GM21619 (cell line): Measurements from ENCODE around the gene COBL.

Experiments
- ATAC-seq: cut with Tn5 transposase; IDR thresholded peaks from one replicate; pipeline ENCODE4 v1.9.1; 2021; ENCODE audit not compliant: unreplicated experiment

Gene COBL

DNA sequence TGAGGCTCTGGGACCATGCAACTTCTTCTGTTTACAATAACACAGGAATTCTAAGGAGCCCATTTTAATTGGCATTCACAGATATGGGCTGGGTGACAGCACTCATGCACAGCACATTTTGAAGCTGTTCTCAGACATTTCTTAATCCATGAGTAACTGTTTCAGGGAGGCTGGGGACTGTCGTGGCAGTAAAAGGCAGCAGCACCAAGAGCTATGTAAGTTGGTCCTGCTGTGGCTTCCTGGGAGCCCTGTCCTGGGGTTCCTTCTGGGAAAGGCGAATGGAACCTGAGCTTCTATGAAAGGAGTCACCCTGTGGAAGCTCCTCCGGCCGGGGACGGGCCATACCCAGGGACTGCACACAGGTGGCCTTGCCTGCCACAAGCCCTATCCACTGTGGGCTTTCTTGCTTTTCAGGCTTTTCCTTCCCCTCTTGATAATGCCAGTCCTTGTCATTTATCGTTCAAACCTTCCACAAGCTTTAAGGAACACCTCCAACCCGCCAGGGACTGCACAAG lies 40.5 kb downstream of the COBL start:
- ATAC-seq, result no peak

DNA sequence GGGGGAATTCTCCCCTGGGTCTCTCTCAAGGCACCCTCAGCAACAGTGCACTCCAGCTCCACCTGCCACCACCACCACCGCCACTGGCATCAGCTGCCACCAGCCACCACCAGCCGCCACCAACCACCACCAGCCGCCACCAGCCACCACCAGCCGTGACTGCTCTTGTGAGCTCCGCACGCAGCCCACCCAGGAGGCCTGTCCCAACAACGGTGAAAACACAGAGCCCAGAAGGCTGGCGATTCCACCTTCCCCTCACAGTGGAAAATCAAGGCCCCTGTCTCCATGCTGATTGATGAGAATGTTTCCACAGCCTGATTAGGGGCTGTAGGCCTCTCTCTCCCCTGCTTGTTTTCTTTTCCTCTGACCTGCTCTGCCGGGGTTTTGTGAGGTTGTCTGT lies 41.1 kb downstream of the COBL start:
- ATAC-seq, result no peak

DNA sequence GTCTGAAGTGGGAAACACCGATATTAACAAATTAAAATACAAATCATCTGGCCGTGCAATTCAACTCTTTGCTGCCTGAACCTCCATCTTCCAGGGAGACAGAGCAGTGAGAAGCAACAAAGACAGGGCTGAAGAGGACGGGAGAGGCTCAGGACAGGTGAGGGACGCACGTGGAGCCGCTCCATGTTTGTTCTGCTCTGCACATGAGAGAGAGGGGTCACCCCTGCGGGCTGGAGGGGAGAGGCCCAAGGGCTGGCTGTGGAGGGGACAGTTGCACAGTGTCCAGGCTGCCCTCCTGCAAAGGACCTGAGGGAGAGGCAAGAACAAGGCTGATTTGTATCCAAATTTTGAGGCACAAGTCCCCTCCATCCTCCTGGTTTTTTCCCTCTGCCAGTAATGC lies 41.7 kb downstream of the COBL start:
- ATAC-seq, result no peak

DNA sequence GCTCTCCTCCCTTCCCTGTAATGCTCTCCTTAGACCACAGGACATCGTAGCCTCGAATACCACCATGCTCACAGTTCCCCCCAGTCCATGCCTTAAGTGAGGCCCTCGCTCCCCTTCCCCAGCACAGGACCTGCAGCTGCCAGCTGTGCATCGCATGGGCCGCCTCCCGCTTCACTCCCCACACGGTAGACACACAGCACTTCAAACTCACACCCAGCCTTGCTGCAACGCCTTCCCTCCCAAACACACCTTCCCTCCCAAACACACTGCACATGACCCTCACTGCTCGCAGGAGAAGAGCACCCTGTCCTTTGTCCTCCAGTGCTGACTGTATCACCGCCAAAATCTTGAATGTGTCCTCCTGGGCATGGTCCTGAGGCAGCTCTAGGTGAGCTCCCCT lies 42.6 kb downstream of the COBL start:
- no peak for ATAC-seq

DNA sequence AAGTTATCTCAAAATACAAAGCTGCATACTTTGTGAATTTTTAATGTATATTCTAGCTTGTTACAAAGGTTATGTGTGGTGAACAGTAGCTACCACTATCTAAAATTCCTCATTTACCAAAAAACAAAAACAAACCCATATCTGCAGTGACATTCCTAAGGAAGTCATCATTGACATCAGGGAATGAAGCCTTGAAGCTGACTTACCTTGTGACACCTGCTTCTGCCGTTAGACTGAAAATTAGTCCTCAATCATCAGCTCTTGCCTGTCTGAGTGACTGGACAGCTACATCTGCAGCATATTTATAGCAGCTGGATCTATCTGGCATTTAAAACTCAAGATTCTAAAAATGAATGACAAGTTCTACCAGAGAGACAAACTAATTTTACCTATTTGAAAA lies 43.2 kb downstream of the COBL start:
- no peak for ATAC-seq

DNA sequence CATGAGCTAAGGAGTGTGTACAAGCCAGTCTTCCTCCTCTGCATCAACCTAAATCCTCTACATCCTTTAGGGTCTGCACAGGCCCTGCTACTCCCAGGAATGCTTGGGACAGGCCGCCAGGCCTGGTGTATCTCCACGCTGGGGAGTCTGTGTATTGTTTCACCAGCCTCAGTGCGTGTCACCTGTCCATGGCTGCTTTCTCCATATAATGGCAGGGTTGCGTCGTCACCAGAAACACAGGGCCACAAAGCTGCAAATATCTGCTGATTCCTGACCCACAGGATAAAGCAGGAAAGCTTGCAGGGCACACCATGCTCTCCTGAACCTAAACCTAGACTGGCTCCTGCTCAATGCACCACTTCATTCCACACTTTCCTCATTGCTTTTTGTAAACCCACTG lies 45.6 kb downstream of the COBL start:
- ATAC-seq, result no peak

DNA sequence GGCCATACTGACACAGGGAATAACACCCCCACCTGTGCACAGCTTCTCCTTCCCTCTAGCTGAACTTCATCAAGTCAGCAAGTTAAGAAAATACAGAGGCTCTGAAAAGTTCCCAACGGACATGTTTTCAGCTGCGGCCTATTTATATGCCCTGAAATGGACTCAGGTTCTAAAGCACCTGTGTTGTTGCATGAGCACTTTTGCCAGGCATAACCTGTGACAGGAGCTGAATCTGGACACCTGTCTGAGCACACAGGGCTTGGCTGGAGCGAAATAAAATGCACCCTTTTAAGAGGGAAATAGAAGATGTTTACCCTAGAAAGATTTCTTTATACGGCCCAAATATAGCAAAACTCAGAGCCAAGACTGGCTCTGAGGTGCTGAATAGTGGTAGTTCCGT lies 46.7 kb downstream of the COBL start:
- ATAC-seq, result no peak

DNA sequence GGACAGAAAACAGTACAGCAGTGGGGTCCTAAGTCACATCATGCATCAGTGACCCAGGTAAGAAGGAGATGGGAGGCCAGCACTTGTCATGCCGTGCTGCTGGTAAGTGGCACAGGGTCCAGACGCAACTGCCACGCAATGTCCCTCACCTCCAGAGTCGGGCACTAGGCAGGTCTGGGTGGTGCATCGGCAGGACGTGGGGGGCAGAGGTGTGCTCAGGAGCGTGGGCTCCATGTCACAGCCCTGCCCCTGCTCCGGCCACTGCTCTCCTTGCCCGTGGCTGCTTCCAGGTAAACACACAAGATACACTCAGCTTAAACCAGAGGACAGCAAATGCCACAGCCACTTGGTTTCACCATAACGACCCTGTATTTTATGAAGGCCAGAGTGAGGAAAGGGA lies 47.3 kb downstream of the COBL start:
- no peak for ATAC-seq

DNA sequence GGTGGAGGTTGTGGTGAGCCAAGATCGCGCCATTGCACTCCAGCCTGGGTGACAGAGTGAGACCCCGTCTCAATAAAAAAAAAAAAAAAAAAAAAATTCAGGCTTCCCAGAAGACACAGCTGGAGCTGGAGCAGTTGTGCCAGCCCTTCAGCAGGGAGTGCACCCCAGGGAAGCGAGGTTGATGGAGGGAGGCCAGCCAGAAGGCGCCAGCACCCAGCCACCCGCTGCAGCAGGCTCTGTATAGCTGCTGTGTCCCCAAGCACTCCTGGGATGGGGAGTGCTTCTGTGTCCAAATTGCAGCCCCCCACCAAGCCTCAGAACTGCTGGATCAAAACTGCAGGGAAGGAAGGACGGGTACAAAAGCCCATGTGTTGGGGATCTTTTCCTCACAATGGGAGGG lies 47.8 kb downstream of the COBL start:
- no peak for ATAC-seq

DNA sequence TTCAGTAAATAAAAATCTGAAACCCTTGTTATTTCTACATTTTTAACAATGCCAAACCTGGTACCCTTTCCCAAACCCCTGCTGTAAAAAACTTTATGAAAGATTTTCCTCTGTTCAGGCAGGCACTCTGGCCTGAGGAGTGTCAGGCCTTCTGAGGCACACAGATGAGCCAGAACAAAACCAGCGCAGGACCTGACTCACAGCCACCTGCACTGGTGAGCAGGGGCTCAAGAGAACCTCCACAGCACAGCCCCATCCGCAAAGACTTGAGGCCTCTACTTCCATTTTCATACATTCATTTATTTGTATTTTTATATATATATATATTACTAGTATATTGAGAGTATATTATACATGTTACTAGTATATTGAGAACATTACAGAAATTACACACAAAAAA lies 49.4 kb downstream of the COBL start:
- ATAC-seq, result no peak

DNA sequence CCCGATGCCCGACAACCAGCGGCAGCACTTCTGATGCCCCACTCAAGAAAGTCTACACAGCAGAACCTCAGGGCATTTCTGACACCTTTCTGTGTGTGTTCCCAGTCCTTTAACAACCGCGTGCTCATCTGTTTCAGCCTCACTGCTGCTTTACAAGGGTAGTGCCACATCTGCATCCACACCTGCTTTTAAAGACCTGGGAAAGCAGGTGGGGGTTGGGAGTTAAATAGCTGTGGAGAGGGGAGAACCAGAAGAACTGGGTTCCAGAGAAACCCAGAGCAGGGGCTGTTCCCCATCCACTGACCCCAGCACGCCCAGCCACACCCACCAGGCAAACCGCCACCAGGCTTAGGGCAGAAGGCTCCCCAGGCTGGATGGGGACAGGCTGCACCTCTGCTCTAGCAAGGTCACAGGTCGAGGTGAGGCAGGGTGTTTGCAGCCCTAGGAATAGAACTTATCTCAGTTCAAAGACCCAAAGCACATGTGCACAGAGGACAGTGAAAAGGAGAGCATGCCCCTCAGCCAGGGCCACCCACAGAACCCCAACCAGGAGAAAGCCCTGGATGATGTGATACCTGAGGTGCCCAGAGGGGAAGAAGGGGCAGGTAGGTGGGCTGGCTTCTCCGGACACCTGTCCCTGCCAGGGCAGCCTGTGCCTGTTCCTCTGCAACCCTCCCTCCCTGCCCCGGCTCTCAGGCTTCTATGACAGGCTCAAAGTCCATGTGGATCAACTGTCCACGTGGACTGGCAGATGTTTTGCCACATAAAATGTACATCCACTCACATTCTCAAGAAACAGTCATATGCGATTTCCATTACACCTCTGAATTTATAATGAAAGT lies 51.3 kb downstream of the COBL start:
- no peak for ATAC-seq

DNA sequence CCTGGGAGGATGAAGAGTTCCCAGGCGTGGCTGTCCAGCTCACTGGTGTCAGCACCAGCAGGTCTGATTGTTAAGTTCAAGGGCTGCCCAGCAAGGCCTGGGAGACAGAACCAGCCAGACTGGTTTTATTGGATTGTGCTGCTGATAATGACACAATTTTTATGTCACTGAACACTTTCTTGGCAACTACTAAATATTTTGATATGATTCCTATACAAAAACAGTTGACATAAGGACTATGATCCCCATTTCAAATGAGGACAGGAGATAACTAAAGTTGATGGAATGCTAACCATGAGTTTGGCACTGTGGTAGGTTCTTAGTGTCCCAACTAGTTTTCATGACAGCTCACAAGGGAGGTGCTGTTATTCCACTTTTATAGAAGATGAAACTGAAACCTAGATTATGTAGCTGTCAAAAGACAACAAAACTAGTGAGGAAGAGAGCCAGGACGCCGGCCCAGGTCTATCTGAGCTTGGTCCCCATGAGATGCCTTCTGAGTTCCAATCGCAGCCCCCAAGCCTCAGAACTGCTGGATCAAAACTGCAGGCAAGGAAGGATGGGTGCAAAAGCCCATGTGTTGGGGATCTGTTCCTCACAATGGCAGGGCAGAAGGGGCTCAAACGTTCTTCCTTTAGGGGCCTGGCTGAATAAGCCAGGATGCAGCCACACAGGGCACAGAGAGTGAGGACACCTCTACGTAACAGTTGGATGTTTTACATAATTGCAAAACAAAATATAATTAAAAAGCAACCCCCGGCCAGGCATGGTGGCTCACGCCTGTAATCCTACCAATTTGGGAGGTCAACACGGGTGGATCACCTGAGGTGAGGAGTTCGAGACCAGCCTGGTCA lies 52.8 kb downstream of the COBL start:
- no peak for ATAC-seq

DNA sequence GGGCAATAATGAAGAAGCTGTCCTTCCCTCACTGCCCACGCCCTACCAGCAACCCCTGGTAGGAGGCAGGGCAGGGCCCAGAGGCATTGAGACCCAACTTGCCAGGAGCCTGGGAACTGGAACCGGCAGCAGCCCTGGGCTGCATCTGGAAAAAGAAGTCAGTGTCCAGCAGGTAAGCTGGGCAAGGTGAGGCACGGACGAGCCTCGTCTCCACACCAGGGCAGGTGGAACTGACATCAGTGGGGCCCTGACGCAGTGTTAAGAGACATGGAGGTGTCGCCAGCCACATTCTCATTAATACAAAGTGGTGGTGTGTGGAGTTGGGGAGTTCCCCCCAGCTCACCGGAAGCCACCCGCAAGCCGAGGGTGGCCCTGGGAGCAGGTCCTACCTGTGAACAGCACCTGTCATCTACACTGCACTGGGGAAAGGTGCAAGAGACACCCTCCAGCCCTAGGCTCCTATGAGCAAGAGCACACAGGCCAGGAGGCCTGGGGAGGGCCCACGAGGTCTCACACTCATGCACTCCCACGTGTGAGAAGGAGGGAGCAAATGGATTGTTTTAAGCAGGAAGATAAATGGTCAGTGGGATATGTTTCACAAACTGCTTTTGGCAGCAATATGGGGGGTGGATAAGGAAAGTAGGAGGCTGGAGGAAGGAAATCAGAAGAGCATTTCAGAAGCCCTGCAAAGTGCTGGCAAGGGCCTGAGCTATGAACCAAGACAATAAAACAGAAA lies 53.6 kb downstream of the COBL start:
- ATAC-seq, result no peak

DNA sequence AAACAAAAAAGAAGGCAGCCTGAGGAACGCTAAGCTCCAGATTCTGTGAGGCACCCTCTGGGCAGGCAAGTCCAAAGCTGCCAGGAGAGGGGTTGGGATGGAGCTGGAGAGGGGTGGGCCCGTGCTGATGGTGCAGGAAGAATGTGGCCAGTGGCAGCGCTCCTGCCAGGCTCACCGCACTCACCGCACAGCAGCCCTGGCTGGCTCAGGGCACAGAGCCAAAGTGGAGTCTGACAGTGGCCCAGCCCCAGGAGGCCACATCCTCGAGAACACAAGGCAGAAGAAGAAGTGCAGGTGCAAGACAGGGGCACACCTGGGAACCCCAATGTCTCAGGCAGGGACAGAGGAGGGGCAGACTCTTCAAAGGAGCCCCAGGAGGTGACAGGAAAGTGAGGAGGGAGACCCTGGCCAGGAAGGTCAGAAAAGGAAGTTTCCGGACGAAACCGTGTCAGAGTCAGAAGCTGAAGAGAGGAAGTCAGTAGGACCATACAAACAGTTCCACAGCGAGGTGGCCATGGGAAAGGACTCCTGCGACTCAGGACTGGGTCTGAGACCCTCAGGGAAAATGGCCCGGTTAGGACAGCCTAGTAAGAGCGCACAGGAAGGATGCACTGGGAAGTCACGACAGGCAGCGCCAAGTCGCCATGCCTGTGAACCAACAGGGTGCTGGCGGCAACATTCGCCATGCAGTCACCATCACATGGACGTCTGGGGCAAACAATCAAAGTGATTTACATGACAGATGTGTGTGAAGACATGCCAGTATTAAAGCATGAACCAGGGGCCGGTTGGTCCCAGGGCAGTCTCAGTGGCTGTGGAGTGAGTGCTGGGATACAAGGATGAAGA lies 54.4 kb downstream of the COBL start:
- ATAC-seq, result no peak

DNA sequence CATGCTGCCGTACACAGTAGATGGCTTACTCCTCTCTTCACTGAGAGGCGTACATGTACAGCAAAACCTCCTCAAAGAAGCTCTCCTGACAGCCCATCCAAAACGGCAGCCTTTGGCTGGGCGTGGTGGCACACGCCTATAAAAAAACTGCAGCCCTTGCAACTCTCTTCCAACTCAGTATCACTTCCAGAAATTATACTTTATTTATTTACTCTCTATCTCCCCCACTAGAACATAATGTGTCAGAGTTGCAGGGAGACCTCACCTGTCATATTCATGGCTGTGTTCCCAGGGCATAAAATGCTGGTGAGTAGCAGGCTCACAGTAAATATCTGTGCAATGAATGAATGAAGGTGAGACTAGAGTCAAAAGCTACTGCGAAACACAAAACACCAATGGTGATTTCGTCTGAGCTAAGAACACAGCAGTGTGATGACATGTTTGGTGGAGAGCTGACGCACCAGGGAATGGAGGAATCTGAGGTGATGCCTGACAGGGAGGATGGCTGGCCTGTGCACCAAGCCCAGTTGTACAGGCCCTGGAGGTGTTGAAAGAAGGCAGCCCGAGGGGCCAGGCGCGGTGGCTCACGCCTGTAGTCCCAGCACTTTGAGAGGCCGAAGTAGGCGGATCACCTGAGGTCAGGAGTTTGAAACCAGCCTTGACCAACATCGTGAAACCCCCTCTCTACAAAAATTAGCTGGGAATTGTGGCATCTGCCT lies 55.3 kb downstream of the COBL start:
- ATAC-seq, result no peak

DNA sequence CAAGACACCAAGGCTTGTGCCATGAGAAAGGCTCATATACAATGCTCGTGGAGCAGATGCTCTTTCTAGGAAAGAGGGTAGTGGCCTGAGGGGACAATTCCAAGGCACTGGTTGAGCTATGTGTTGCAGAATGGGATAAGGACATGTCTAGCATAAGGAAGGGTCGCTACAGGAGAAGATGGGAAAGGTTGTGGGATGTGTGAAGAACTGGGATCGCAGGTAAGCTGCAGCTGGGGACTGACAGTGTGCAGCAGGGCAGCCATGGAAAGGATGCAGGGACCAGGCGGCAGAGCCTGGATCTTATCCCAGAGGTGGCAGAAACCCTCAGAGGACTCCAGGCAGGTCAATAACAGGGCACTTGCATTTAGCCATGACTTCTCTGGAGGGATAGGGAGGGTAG lies 56.1 kb downstream of the COBL start:
- no peak for ATAC-seq

DNA sequence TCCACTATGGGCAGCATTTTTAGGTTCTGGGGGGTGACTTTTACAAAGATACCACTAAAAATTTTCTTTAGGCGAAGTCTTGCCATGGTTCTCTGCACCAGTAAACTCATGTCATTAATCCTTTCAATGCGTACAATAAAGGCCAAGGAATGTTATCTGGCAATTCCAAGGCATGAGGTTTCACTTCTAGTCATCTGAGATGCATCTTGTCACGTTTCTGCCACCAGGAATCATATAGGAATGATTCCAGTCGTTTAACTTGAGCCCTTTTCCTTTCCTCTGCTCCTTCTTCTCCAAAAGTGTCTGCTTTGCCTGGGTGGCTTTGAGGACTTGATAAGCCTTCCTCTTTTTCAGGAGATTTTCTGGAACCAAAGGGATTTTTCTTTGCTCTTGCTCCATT lies 56.8 kb downstream of the COBL start:
- ATAC-seq, result no peak

DNA sequence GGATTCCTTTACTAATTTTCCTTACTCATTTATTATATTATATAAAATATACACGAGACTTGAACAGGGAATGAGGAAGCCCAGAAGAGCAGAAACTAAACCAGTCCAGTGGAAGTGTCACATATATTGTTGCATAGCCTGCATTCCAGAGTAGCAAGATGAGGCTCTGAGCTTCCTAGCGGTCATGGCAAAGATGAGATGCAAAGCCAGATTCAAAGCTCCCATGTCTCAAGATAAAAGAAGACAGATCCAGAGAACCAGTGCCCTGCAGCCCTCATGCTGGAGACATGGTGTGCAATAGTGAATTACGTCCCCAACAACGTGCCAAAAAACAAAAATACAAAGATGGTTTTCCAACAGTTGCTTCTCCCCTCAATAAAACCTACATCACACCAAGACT lies 59.7 kb downstream of the COBL start:
- no peak for ATAC-seq

DNA sequence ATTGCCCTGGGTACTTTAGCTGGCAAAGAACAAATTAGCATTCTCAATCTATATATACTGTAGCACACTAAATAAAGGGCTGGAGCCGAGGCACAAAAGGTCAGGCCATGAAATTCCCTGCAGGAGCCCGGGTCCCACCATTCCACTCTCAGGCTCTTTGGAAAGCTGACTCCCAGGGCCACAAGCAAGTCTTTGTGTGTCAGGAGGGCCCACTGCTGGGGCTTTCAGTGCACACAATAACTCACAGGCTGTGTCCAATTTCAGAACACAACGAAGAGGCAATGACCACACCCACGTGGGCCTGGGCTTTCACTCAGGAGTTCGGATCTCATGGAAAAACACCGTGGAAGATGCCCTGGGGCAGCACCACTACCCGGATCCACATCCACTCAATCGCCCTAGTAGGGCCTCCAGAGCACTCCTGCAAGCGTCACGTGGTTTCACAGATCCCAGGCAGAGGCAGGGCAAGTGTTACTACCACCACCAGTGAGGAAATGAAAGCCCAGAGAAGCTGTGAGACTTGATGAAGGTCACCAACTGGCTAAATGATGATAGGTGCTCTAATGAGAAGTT lies 60.3 kb downstream of the COBL start:
- no peak for ATAC-seq
